Forelimb muscle (tissue), 1 donor: Measurements from ENCODE around the gene TEX12. TPM values are rescaled to one million over a fixed set of nuclear protein-coding genes. Genes with fewer than 3 reads are reported as not detected.
A peak's percentile ranks its signal among the peaks of the same experiment; 100 is the strongest.
"Not testable (repeated sequence)": the region's sequence is repeated elsewhere in the genome, so short reads cannot be mapped to it uniquely, and the experiment has no call there.

Source experiments
- DNase-seq: peaks from one replicate; pipeline ENCODE4 v3.0.0-alpha.2; 2013; ENCODE audit warnings: low read depth
- polyA plus RNA-seq: library from polyadenylated mRNA; unstranded; fragments of 120-200 nt; gene quantifications from one replicate; pipeline ENCODE4 v1.2.1, GENCODE V29; 2013; ENCODE audit not compliant: insufficient read length

The TEX12 gene, protein sequence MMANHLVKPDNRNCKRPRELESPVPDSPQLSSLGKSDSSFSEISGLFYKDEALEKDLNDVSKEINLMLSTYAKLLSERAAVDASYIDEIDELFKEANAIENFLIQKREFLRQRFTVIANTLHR
- 0.33 TPM for polyA plus RNA-seq

DNA sequence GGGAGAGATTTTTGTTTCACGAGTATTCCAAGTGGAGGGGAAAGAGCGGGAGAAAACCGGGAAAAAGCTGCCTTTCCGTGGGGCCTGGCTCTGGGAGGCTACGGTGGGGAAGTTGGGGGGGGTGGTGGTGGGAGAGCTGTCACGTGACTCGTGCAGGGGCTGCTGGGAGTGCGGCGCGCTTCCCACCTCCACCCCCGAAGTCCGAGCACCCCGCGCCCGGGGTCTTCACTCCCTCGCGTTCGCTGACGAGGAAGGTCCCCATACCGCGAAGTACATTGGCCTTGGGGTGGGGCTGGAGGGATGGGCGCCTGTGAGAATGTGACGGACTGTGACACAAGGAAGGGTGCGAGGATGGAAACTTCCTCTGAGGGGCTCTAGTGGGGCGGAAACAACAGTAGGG, at the start of gene TEX12:
Gene TEX12, plus strand, starts transcription at position 228 of the 400 bp plus-strand sequence. CDS start 1,897 bp downstream, outside the sequence.
- no peak for DNase-seq

DNA sequence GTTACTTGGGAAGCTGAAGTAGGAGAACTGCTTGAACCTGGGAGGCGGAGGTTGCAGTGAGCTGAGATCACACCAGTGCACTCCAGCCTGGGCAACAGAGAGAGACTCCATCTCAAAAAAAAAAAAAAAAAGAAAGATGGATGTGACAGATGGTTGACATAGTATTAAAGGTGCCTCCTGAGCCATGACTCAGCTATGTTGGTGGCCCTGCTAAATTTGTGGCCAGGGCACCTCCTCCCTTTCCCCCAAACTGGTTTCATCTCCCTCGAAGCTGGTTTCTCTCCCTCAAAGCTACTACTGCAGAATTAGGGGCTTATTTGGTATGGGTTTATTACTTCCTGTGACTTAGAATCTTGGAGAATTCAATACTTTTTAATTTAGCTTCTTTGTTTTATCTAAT, 49.0 kb upstream of the TEX12 start:
- DNase-seq: no peak

DNA sequence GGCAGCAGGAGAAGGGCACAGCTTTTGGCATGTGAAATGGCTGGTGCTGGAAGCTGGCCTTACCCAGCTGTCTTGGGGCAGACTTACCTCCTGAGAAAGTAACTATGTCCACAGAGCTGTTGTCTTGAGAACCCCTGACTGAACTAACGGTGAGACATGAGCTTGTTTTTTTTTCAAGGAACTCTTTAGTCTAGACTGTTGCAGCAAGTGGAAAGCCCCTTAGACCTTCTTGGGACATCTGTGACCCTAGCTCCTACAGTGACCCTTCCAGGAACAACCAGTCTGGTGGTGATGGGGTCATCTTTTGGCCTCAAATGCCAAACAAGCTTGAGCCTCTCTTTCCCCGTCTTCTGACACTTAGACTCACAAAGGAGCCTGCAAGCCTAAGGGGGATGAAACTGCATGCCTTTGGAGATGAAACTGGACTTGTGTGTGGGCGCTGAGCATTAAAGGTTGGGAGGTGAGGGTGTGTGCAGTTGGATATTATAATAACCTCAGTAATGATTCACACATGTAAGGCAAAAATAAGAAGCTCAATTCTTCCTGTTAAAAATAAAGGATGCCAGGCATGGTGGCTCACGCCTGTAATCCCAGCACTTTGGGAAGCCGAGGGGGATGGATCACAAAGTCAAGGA, 45.1 kb upstream of the TEX12 start:
- no peak for DNase-seq

DNA sequence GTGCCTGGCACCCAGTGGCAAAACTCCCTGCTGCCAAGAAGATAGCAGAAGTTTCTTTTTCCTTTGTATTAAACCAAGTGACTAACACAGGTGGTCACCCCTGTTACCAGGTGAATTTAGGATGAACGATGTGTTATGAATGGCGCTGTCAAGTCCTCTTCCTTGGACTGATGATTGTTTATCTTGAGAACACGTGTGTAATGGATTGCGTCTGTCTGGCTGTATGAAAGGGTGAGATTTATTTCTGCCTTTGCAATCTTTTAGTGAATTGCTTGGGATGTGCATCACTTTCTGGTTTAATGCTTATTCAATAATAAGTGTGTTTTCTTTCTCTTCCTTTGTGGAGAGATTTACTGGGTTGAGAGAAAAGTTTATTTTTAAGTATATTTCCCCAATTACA, 44.0 kb upstream of the TEX12 start:
- no peak for DNase-seq

DNA sequence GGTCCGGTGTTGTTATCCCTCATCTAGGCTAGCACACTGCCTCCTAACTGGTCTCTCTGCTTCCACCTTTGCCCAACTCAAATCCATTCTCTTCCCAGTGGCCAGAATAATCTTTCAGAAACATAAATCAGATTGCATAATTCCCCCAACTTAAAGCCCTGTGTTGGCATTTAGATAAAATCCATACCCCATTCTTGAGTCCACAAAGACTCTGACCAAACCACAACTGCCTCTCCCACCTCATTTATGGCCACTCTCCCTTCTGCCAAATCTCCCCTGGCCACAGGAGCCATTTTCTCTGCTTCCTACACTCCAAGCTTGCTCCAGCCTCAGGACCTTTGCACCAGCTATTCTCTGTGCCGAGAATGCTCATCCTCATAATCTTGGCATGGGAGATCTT, 40.1 kb upstream of the TEX12 start:
- DNase-seq: no peak

DNA sequence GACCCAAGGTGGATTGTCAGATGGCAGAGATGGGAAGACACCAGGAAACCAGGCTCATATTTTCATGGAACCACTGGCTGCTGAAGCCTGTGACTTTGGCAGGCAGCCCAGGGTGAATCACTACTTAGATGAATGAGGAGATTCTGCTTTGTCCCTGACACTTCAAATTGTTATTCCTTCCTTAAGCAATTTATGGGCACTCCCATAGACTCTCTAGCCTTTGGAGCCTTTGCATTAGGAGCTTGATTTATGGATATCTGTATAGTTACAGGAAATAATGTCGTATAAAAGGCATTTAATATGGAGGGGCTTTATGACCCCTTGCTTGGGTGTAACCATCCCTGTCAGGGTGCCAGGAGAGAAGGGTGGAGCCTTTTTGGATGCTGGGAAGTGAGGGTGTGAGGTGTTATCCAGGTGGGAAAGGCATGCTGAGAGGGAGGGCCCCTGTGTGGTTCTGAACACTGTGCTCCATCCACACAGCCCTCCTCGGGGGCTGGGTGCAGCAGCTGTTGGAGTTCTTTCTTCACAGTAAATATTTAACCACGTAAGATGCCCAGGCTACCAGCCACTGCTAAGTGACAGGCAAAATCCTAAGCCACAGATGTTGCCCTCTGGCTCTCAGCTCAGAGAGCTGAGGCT, 38.6 kb upstream of the TEX12 start:
- DNase-seq: no peak

DNA sequence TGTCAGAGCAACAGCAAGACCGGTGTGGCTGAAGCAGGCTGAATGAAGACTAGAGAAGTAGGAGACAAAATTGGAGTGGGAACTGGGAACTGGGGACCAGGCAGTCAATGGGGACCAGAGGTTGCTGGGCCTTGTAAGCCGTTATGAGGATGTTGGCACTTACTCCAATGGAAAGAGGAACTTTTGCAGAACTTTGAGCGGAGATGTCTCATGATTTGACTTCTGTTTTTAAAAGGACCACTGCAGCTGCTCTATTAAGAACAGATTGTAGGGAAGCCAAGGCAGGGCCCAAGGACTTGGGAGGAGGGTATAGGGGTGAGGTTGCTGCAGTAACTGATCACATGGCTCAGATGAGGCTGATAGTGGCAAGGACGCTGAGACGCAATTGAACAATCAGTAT, 37.5 kb upstream of the TEX12 start:
- peak; percentile 11 for DNase-seq

DNA sequence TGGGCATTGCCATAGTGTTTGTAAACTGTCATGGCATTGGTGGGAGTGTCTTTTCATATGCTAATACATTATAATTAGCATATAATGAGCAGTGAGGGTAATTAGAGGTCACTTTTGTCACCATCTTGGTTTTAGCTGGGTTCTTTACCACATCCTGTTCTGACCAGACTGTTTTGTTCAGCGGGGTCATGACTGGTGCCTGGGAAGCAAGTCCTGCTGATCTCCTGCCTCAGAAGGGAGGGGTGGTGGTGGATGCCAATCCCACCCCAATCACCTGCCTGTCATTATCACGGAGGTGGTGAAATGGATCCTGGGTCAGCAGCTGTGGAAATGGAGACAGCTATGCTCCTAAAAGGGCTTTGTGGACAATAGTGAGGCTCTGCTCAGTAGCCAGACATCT, 34.4 kb upstream of the TEX12 start:
- no peak for DNase-seq

DNA sequence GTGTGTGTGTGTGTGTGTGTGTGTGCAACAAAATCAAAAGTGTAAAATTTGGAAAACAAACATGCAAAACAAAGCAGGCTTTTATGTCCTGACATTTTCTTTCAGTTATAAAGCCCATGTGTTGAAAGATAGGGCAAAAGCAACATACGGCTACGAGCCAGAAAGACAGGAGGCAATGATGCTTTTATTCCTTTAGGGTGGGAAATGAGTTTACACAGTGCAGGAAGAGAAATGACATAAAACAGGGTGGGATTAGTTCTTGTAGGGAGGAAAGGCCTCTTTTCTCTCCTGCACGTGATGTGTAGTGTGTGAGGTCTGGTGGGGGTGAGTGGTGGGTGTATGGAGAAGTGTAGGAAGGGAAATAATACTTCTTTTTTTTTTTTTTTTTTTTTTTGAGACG, 32.7 kb upstream of the TEX12 start:
- no peak for DNase-seq

DNA sequence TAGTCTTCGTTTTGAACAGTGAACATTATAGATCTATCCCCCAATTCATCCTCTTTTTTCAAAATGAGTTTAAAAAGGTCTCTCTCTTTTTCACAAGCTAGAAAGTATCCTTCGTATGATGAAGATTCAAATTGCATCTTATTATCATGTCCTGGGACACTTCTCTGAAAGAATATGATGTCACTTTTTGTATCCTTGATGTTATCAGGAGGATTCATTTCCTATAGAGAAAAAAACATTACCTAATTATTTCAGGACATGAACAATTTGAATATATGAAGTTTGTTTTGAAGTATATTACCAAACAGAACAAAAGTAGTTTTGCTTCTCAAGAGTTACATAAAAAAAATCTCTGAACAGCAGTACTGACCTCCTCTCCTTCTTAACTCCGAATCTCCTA, 23.6 kb upstream of the TEX12 start:
- no peak for DNase-seq

DNA sequence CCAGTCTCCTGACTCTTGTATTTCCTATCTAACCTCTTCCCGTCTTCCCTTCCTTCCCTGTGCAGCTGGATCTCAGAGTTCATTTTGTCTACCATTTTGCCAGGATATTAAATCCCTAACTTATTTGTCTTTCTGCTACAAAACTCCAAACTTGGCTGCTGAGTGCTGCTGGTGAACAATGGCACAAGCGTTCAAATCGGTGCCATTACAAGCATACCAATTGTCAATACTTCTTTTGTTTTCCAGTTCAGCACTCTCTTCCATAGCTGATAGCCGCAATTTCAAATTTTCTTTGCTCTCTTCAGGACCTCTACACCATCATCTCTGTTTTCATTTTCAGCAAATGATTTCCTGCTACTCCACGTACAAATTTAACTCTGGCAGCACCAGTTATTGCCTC, 16.7 kb upstream of the TEX12 start:
- no peak for DNase-seq

DNA sequence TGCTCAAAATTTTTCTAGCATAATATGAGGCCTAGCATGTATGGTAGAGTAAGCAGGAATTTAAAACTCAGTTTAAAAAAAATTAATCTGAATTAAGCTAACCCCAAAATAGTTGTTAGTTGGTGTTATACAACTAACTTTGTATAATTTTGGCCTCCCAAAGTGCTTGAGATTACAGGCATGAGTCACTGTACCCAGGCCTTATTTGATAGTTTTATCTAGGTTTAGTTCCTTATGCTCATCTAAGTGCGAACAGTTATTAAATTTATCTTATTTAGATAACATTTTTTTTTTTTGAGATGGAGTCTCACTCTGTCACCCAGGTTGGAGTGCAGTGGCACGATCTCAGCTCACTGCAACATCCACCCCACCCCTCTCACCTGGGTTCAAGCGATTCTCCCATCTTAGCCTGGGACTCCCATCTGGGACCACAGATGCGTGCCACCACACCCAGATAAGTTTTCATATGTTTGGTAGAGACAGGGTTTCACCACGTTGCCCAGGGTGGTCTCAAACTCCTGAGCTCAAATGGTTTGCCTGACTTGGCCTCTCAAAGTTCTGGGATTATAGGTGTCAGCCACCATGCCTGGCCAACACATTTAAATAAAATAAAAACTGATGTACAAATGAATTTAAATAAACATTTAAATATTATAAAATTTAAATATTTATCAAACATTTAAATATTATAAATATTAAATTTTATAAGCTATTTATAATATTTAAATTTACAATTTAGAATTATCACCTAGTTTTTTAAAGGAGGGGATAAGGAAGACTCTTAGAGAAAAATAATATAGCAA, 10.8 kb upstream of the TEX12 start:
- DNase-seq: no peak

DNA sequence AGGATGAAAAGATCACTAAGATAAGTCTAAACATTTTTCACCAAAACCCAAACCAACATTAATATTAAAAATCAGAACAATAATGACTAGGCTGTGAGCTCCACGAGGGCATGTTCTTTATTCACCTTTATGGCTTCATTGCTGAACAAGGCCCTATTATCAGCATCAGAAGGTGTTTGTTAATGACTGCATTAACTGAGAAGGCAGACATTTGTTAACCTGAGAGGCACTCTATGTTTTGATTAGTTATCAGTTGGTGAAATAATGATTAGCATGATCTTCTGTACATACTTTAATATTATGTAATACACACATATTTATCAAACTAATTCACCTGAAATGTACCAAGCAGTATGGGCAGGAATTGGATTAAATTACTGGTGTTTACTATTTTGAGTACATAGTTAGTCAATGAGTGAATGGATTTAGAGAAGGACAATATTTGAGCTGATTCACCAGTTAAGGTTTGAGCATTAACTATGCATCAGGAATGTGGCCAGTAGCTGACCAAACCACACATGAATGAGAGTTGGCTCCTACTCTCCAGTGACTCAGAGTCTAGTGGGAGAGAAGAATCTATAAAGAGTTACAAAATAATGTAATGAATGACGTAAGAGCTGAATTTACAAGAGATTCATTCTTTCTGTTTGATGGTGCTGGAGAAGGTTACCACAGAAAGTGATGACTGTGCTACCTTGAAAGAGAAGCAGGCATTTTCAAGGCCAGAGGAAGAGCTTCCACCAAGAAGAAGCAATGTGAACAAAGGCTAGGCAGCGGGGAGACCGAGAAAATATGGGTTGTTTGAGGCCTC, 10.0 kb upstream of the TEX12 start:
- DNase-seq: no peak

DNA sequence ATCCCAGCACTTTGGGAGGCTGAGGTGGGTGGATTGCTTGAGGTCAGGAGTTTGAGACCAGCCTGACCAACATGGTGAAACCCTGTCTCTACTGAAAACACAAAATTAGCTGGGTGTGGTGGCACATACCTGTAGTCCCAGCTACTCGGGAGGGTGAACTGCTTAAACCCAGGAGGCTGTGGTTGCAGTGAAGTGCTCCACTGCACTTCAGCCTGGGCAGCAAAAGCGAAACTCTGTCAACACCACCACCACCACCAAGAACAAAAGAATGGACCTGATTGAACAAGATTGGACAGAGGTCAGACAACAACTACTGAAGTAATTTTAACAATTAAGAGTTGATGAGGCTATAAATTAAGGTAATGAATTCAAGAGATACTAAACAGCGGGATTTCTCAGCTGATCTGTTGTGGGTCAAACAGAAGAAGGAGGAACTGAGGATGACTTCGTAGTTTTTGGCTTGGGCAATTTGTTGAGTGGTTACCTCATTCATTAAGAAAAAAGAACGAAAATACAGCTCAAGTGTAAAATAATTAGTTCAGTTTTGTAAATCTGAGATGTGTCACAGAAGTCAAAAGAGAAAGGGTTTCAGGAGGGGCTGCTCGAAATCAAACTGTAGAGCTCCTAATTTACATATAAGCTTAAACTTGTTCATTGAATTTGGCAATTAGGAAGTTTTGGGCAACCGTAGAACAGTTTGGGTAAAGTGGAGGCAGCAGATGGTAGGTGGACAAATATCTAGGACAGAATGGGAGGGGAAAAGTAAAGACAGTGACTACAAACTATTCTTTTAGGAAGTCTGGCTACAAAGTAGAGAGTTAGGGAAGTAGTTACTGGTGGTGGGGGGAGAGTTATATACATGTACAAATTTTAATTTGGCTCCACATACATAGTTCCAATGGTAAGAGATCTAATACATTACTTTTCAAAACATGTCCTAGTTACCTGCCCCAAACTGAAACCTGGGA, 7.8 kb upstream of the TEX12 start:
- DNase-seq: no peak

DNA sequence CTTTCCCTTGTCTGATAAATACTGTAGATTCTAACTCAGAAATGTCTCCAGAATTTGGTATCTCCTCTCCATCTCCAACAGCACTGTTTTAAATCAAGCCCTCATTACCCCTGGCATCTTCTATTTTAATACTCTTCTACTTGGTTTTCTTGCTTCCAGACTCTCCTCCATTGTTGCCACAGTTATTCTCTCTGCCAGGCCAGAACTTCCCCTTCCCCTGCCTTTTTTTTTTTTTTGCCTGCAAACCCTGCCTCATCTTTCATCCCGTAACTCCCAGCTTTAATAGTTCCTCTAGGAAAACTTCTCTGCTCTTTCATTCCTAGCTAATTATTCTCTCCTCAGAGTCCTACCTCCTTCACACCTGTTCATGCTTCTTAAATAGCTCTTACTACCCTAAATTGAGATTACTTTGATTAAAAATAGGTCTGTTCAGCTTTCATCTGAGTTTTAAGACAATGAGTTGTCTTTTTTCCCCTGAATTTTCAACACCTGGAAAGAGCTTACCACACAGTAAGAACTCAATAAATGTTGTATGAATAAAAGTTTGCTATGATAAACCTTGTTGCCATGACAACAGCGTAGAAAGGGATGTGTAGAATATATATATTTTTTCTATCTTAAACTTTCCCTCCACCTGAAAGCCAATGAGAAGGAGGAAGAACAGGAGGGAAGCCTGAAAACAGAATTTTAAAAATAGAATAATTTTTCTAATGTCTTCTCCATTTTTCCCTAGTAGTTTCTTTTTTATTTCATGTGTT, 6.9 kb upstream of the TEX12 start:
- DNase-seq: no peak

DNA sequence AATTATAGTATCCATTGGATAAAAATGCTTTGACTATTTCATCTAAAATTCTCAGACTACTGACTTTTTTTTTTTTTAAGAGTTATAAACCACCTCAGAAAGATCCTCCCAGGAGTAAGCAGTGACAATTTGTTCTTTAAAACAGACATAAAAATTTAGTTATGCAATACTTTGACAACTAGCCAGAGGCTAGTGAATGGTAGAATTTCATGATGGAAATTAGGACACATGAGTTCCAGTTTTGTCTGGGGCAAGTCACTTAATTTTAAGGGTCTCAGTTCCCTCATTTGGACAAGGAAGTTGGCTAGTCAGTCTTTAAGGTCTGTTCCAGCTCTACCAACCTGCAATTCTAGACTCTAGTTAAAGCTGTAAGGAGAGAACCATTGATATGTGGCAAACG, 6.2 kb upstream of the TEX12 start:
- DNase-seq: no peak

DNA sequence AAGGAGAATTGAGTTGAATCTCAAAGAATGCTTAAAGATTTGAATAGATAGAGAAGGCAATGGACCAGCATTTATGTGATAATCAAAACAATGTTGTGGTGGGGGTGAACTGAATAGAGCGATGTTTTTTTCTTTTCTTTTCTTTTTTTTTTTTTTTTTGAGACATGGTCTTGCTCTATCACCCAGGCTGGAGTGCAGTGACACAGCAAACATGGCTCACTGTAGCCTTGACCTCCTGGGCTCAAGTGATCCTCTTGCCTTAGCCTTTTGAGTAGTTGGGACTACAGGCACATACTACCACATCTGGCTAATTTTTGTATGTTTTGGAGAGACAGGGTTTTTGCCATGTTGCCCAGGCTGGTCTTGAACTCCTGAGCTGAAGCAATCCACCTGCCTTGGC, 5.0 kb upstream of the TEX12 start:
- not testable (repeated sequence) for DNase-seq

DNA sequence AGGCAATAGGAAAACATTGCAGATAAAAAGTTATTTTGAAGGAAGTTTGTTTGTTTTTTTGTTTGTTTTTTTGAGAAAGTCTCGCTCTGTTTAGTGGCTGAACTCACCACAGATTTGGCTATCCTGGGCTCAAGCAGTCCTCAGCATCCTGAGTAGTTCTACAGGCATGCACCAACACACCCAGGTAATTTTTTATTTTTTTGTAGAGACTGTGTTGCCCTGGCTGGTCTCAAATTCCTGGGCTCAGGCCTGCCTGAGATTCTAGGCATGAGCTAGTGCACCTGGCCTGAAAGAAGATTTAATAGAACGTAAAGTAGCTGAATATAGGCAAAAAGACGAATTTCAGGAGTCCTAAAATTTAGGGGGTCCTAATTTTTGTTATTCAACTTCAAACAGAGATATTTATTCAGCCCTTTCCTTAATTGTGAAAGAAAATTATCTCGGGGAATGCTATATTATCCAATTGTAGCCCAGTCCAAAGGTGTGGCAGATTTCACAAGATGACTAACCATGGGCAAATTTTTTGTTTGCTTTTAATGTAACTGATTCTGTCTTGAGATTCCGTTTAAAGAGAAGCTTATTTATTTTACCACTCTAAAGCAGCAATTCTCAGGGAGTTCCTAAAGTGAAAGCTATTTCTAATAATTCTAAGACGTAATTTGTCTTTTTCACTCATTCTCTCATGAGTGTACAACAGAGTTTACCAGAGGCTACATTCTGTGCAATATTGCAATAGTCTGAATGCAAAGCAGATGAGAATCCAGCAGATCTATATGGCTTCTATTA, 4.2 kb upstream of the TEX12 start:
- no peak for DNase-seq
